Stomach (tissue), 9 donors: Measurements from ENCODE around the gene RIPK1. TPM values are rescaled to one million over a fixed set of nuclear protein-coding genes. Genes with fewer than 3 reads are reported as not detected.

ENCODE experiments used
- DNase-seq, 2 donors: peaks; one replicate each; pipeline versions ENCODE4 v3.0.0 to v3.0.0-alpha.2; 2013 to 2019
- H3K27ac ChIP-seq, 5 donors: fragments of 200-600 bp in 4 of 5; sonication (generic) in 4 of 5; one replicate each; pipeline ENCODE4 v1.5.1; 2013 to 2019; ENCODE audit warnings: mild to moderate bottlenecking in 1 of 5, moderate library complexity in 1 of 5
- H3K27me3 ChIP-seq, 3 donors: fragments of 200-600 bp; sonication (generic); one replicate each; pipeline ENCODE4 v1.5.1; 2017 to 2019; ENCODE audit warnings: mixed run types in 1 of 3
- H3K36me3 ChIP-seq, 4 donors: fragments of 200-600 bp; sonication (generic); 1 replicate in 3 of 4; 2 replicates in 1 of 4; pipeline ENCODE4 v1.5.1; 2016 to 2019
- H3K4me1 ChIP-seq, 4 donors: fragments of 200-600 bp; sonication (generic); one replicate each; pipeline ENCODE4 v1.5.1; 2016 to 2019
- H3K4me3 ChIP-seq, 4 donors: fragments of 200-600 bp; sonication (generic) in 3 of 4; one replicate each; pipeline ENCODE4 v1.5.1; 2016 to 2019; ENCODE audit warnings: mild to moderate bottlenecking in 1 of 4
- H3K9me3 ChIP-seq, 4 donors: fragments of 200-600 bp; sonication (generic); one replicate each; pipeline ENCODE4 v1.5.1; 2016 to 2019
- EP300 ChIP-seq: sonication (generic); formaldehyde crosslinking; IDR thresholded peaks from one replicate; pipeline ENCODE4 v1.6.1; 2017; ENCODE audit warnings: antibody characterized with exemption
- POLR2A ChIP-seq, 4 donors: fragments of 450-650 bp; IDR thresholded peaks; one replicate each; pipeline ENCODE4 v1.6.1; 2016; ENCODE audit warnings: antibody characterized with exemption in 4 of 4, control low read depth in 2 of 4, mild to moderate bottlenecking in 1 of 4, moderate library complexity in 1 of 4
- POLR2AphosphoS5 ChIP-seq, 3 donors: sonication (generic); formaldehyde crosslinking; IDR thresholded peaks; one replicate each; pipeline ENCODE4 v1.6.1; 2016; ENCODE audit warnings: antibody characterized with exemption in 3 of 3
- WGBS, 5 donors: extraction: QIAGEN DNeasy Blood & Tissue Kit in 3 of 5; methylation state at CpG; one replicate each; pipeline versions ENCODE4 v1.1.5 to v1.1.7; 2013 to 2018; 5-methylcytosine and 5-hydroxymethylcytosine counted together
- intact Hi-C: fragments of 100-400 bp; cut with DNase I; formaldehyde crosslinking; loops from one replicate; pipeline ENCODE4 v1.15.1; 2023; ENCODE audit warnings: low total_unique reads
- polyA plus RNA-seq, 3 donors: library from polyadenylated mRNA; stranded (reverse); fragments of 200-250 nt; gene quantifications; one replicate each; pipeline ENCODE4 v1.2.3, GENCODE V29; 2013
- total RNA-seq, 5 donors: library from RNA; depleted of rRNA; stranded (reverse); fragments of >200 nt; gene quantifications; one replicate each; pipeline versions ENCODE4 v1.1.0 to v1.2.3, GENCODE V29; 2014 to 2016
- TF ChIP-seq, protein P1 (sequence below), 7 experiments: fragments of 450-650 bp in 4 of 7; fragments of 200-600 bp in 3 of 7; sonication (generic) in 3 of 7; IDR thresholded peaks; one replicate each; pipeline ENCODE4 v1.5.1; 2016 to 2019; ENCODE audit warnings: antibody characterized with exemption in 7 of 7, control low read depth in 2 of 7, mild to moderate bottlenecking in 1 of 7
- donor health status: healthy with polysubstance abuse.
- donor health status: Bipolar disorder and iron deficiency.
- donor health status: healthy.

The RIPK1 gene
- total and polyA plus RNA-seq, 8 donors: 4.9 to 25.5 (median 15.9) TPM

DNA sequence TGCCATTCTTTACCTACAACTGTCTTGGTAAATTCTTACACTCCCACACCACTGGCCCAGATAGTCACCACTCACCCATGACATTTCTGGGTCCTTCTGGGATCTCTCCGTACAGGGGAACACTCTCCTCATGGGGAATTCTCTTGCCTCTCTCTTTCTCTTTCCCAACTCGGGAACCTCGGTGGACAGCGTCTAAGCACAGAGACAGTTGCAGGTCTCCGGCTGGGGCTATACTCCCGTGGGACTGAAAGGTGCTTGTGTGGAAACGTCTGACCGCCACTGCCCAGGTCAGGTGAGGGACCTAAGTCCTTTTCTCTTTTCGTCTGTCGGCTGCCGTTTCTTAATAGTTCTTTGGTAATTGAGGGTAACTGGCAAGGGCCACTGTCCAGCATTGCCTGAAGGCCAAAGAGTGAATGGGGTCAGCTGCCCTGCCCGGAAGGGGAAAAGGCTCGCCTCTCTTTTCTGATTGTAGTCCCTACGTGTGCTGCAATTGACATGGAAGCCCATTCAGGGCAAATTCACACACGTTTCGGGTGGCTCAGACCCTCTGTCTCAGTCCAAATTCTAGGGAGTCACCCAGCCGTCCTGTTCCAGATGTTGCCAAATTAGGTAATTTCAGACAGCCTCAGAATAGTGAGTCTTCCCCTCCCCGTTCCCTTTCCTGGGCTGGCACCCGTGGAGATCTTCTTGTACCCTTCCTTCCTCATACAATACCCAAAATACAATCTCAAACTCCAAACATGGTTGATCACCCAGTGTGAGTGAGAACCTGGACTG, 31.2 kb upstream of the RIPK1 start:
- no peak overlapping the region for H3K4me3 ChIP-seq
- H3K36me3 ChIP-seq: no peaks in the 10 kb centered on the region
- 78 to 83% (median 79%) methylated on average over 19 of the region's 19 CpGs for WGBS, 5 donors
- peaks cover 0 to 9% (median 2%) of the 10 kb centered on the region in 4 donors for H3K4me1 ChIP-seq
- H3K27me3 ChIP-seq: no peaks in the 10 kb centered on the region
- no peak for TF ChIP-seq EP300
- TF ChIP-seq, protein P1, sequence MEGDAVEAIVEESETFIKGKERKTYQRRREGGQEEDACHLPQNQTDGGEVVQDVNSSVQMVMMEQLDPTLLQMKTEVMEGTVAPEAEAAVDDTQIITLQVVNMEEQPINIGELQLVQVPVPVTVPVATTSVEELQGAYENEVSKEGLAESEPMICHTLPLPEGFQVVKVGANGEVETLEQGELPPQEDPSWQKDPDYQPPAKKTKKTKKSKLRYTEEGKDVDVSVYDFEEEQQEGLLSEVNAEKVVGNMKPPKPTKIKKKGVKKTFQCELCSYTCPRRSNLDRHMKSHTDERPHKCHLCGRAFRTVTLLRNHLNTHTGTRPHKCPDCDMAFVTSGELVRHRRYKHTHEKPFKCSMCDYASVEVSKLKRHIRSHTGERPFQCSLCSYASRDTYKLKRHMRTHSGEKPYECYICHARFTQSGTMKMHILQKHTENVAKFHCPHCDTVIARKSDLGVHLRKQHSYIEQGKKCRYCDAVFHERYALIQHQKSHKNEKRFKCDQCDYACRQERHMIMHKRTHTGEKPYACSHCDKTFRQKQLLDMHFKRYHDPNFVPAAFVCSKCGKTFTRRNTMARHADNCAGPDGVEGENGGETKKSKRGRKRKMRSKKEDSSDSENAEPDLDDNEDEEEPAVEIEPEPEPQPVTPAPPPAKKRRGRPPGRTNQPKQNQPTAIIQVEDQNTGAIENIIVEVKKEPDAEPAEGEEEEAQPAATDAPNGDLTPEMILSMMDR (IDR thresholded peaks at IDR 0.05): no peak
- no peak for TF ChIP-seq POLR2AphosphoS5 (IDR thresholded peaks at IDR 0.05)
- TF ChIP-seq POLR2A (IDR thresholded peaks at IDR 0.05): no peak
- intact Hi-C loops: no loop called here
- no peaks in the 10 kb centered on the region for H3K9me3 ChIP-seq
- no peak overlapping the region for H3K27ac ChIP-seq
- DNase-seq: no peak

DNA sequence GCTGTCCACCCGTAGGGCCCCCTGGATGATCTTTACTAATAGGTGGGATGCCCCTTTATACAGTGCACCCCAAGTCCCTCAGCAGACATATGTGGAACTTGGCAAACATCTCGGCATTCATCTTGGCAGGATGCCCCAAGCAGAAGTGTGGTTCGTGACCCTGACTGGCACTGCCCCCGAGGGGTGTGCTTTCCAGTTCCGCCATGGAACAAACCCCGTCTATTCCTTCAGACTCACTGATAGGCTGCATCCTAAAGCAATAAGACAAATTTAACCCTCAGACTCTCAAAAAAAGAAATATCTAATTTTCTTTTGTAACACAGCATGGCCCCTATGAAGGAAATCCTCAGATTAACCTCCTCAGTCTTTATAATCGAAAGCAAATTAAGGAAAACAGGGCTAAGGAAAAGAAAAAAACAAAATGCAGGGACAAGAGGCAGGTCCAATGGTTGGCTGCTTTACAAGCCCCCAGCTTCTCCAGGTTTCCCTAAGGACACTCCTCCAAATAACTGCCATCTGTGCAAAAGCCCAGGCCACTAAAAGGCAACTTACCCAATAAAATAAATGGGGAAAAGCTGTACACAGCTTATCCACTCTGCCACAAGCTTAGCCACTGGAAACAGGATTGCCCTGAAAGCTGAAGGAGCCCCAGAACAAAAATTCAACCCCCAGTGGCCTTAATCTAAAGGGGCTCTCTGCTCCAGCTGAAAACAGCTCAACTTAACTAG, 30.5 kb upstream of the RIPK1 start:
- 45 to 54% (median 48%) methylated on average over 7 of the region's 7 CpGs for WGBS, 5 donors
- Histone ChIP-seq H3K27me3 (no peaks in the 10 kb centered on the region), H3K4me3 (no peak overlapping the region), H3K4me1 (peaks cover 0 to 14% (median 2%) of the 10 kb centered on the region in 4 donors), H3K27ac (no peak overlapping the region), H3K9me3 (no peaks in the 10 kb centered on the region), H3K36me3 (no peaks in the 10 kb centered on the region)
- TF ChIP-seq POLR2AphosphoS5 (IDR thresholded peaks at IDR 0.05) (no peak), POLR2A (IDR thresholded peaks at IDR 0.05) (no peak), EP300 (no peak)
- TF ChIP-seq, protein P1 (IDR thresholded peaks at IDR 0.05): no peak
- DNase-seq: no peak
- intact Hi-C loops: no loop called here

DNA sequence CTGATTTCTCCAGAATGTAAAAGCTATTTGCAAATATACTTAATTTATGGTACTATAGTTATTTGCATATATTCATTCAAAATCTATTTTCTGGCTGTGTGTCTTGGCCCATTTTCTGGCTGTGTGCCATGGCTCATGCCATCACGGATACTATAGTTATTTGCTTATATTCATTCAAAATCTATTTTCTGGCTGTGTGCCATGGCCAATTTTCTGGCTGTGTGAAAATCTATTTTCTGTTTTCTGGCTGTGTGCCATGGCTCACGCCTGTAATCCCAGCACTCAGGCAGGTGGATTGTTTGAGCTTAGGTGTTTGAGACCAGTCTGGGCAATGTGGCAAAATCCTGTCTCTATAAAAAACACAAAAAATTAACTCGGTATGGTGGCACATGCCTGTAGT, 28.9 kb upstream of the RIPK1 start:
- no peak overlapping the region for H3K27ac ChIP-seq
- H3K27me3 ChIP-seq: no peaks in the 10 kb centered on the region
- no peaks in the 10 kb centered on the region for H3K9me3 ChIP-seq
- intact Hi-C loops: no loop called here
- DNase-seq: no peak
- 24 to 45% (median 26%) methylated on average over 3 of the region's 3 CpGs for WGBS, 5 donors
- H3K4me1 ChIP-seq: peaks cover 0 to 14% (median 2%) of the 10 kb centered on the region in 4 donors
- no peak overlapping the region for H3K4me3 ChIP-seq
- TF ChIP-seq EP300: no peak
- TF ChIP-seq, protein P1 (IDR thresholded peaks at IDR 0.05): no peak
- TF ChIP-seq POLR2AphosphoS5 (IDR thresholded peaks at IDR 0.05): no peak
- TF ChIP-seq POLR2A (IDR thresholded peaks at IDR 0.05): no peak
- H3K36me3 ChIP-seq: no peaks in the 10 kb centered on the region

DNA sequence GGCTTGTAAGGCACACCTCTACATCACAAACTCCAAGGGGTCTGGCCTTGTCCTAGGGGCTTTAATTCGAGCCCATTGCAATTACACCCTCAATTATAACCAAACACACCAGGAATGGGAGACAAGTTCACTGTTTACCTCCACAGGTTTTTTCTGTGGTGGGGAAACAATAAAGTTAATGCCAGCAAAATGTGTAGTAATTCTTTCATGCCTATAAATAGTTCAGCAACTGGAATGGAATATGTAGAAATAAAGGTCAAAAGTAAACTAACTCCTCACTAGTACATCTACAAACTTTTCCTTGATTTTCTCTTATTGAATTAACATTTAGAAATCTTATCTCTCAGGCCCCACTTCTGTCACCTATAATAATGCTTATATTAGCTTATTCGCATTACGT, 27.1 kb upstream of the RIPK1 start:
- no peak overlapping the region for H3K27ac ChIP-seq
- no peak overlapping the region for H3K4me3 ChIP-seq
- no peaks in the 10 kb centered on the region for H3K27me3 ChIP-seq
- intact Hi-C loops: no loop called here
- peaks cover 0 to 14% (median 2%) of the 10 kb centered on the region in 4 donors for H3K4me1 ChIP-seq
- no peaks in the 10 kb centered on the region for H3K9me3 ChIP-seq
- WGBS, 5 donors: 92 to 96% (median 94%) methylated on average over 3 of the region's 3 CpGs
- no peak for DNase-seq
- no peaks in the 10 kb centered on the region for H3K36me3 ChIP-seq
- TF ChIP-seq EP300 (no peak), POLR2AphosphoS5 (IDR thresholded peaks at IDR 0.05) (no peak), POLR2A (IDR thresholded peaks at IDR 0.05) (no peak)
- TF ChIP-seq, protein P1 (IDR thresholded peaks at IDR 0.05): no peak
